Bronchial epithelial cell (primary cell): Measurements from ENCODE around the gene ACVR1C. TPM values are rescaled to one million over a fixed set of nuclear protein-coding genes. Genes with fewer than 3 reads are reported as not detected.

ENCODE experiments used
- DNase-seq: peaks from one replicate; pipeline ENCODE4 v3.0.0-alpha.2; 2010; ENCODE audit warnings: low read depth
- FAIRE-seq: peaks from 2 replicates; lab custom pipeline; 2011; peaks lifted over from hg19 to GRCh38; lab: Jason Lieb, UNC
- H3K27me3 ChIP-seq: 2 replicates; pipeline ENCODE4 v1.5.1; 2011; ENCODE audit warnings: low read length; ENCODE audit not compliant: control insufficient read depth, insufficient read depth
- H3K36me3 ChIP-seq: 2 replicates; pipeline ENCODE4 v1.5.1; 2011; ENCODE audit warnings: low read length; ENCODE audit not compliant: control insufficient read depth, insufficient read depth
- H3K4me3 ChIP-seq: 2 replicates; pipeline ENCODE4 v1.5.1; 2011; ENCODE audit warnings: mild to moderate bottlenecking, low read depth, low read length, control low read depth
- CTCF ChIP-seq: IDR thresholded peaks from 2 replicates; pipeline ENCODE4 v1.5.1; 2011; ENCODE audit warnings: mild to moderate bottlenecking, moderate library complexity, low read length, control low read depth, inconsistent platforms; ENCODE audit not compliant: insufficient read depth, severe bottlenecking
- total RNA-seq: library from RNA; depleted of rRNA; stranded (reverse); fragments of >200 nt; gene quantifications from 2 replicates; pipeline ENCODE4 v1.2.1, GENCODE V29; 2014

Gene ACVR1C
- total RNA-seq, 1 donor from 2014 or later, result 0.26 TPM

- no peaks in the 10 kb centered on the region for H3K36me3 ChIP-seq
- no peaks in the 10 kb centered on the region for H3K27me3 ChIP-seq
- FAIRE-seq (no peak), DNase-seq (no peak)
- H3K4me3 ChIP-seq, result no peak overlapping the region
- TF ChIP-seq CTCF, result no peak
Measured at GRCh38 chr2:157557770-157558169, 70.9 kb downstream of the ACVR1C start.

GRCh38 chr2:157540102-157540501 is 88.6 kb downstream of the ACVR1C start:
- no peaks in the 10 kb centered on the region for H3K27me3 ChIP-seq
- FAIRE-seq, result no peak
- no peak for DNase-seq
- H3K4me3 ChIP-seq, result no peak overlapping the region
- TF ChIP-seq CTCF, result no peak
- no peaks in the 10 kb centered on the region for H3K36me3 ChIP-seq

GRCh38 chr2:157538064-157538463 is 90.6 kb downstream of the ACVR1C start:
- Histone ChIP-seq H3K27me3 (no peaks in the 10 kb centered on the region), H3K4me3 (no peak overlapping the region), H3K36me3 (no peaks in the 10 kb centered on the region)
- TF ChIP-seq CTCF, result no peak
- FAIRE-seq (no peak), DNase-seq (no peak)

- no peak for TF ChIP-seq CTCF
- H3K27me3 ChIP-seq, result no peaks in the 10 kb centered on the region
- DNase-seq (no peak), FAIRE-seq (no peak)
- H3K36me3 ChIP-seq, result no peaks in the 10 kb centered on the region
- H3K4me3 ChIP-seq, result no peak overlapping the region
Measured at GRCh38 chr2:157536815-157537214, 91.8 kb downstream of the ACVR1C start.

- no peak for FAIRE-seq
- TF ChIP-seq CTCF, result no peak
- no peaks in the 10 kb centered on the region for H3K36me3 ChIP-seq
- DNase-seq, result no peak
- H3K4me3 ChIP-seq, result no peak overlapping the region
- H3K27me3 ChIP-seq, result no peaks in the 10 kb centered on the region
Measured at GRCh38 chr2:157528963-157529751, 99.5 kb downstream of the ACVR1C start.

- H3K27me3 ChIP-seq, result no peaks in the 10 kb centered on the region
- no peaks in the 10 kb centered on the region for H3K36me3 ChIP-seq
- DNase-seq (no peak), FAIRE-seq (peak; percentile 94)
- no peak overlapping the region for H3K4me3 ChIP-seq
- TF ChIP-seq CTCF, result no peak
Measured at GRCh38 chr2:157526070-157526469, 102.6 kb downstream of the ACVR1C start.
